ENCODE measurements around the gene ARF4.

The ARF4 gene

DNA sequence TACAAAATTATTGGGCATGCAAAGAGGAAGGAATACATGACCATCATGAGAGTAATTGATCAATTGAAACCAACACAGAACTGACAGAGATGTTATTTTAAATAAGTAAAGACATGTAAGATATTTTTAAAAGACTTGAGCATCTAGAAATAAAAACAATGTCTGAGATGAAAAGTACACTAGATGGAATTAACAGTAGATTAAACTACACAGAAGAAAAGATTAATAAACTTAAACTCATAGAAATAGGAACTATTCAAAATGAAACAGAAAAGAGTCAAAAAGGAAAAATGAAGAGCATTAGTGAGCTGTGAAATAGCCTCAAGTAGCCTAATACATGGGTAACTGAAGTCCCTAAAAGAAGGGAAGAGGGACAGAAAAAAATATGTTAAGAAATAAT, 8.5 kb upstream of the ARF4 start:
- H3K36me3 ChIP-seq (ENCODE audit: control insufficient read depth, insufficient read depth, low read length), result no peaks in the 10 kb centered on the region
- H3K4me3 ChIP-seq (ENCODE audit: low read depth, low read length), result no peak overlapping the region
- no peaks in the 10 kb centered on the region for H3K4me1 ChIP-seq
- no peaks in the 10 kb centered on the region for H3K9me3 ChIP-seq (ENCODE audit: control insufficient read depth, low read length)
- H3K4me2 ChIP-seq (ENCODE audit: low read length), result no peak overlapping the region
- TF ChIP-seq, protein P1, sequence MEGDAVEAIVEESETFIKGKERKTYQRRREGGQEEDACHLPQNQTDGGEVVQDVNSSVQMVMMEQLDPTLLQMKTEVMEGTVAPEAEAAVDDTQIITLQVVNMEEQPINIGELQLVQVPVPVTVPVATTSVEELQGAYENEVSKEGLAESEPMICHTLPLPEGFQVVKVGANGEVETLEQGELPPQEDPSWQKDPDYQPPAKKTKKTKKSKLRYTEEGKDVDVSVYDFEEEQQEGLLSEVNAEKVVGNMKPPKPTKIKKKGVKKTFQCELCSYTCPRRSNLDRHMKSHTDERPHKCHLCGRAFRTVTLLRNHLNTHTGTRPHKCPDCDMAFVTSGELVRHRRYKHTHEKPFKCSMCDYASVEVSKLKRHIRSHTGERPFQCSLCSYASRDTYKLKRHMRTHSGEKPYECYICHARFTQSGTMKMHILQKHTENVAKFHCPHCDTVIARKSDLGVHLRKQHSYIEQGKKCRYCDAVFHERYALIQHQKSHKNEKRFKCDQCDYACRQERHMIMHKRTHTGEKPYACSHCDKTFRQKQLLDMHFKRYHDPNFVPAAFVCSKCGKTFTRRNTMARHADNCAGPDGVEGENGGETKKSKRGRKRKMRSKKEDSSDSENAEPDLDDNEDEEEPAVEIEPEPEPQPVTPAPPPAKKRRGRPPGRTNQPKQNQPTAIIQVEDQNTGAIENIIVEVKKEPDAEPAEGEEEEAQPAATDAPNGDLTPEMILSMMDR (IDR thresholded peaks at IDR 0.05), result no peak
- no peak overlapping the region for H2AFZ ChIP-seq
- H3K9ac ChIP-seq, result no peak overlapping the region
- H3K27ac ChIP-seq, result no peak overlapping the region
- peaks cover 3% of the 10 kb centered on the region for H3K79me2 ChIP-seq
- H3K27me3 ChIP-seq (ENCODE audit: control insufficient read depth, insufficient read depth, low read length), result no peaks in the 10 kb centered on the region

DNA sequence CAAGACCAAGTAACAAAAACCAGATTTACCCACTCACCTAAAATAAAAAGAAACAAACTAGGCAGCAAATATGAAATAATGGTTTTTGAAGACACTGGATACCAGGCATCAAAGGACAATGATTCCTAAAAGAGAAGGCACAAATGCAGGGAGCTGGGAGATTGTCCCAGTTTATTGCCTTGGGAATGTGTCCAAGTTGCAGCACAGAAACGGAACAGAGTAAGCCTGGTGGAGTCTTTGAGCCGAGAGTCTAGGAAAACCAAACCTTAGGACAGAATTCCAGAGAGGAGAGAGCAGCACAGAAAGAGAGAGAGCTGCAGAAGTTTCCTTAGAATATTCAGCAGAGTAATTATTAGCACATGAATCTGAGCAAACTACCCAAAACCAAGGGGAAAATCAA, 7.8 kb upstream of the ARF4 start:
- no peak overlapping the region for H3K4me2 ChIP-seq (ENCODE audit: low read length)
- peaks cover 6% of the 10 kb centered on the region for H3K79me2 ChIP-seq
- H3K9ac ChIP-seq, result no peak overlapping the region
- no peaks in the 10 kb centered on the region for H3K4me1 ChIP-seq
- no peak overlapping the region for H2AFZ ChIP-seq
- H3K27ac ChIP-seq, result no peak overlapping the region
- H3K4me3 ChIP-seq (ENCODE audit: low read depth, low read length), result no peak overlapping the region
- no peaks in the 10 kb centered on the region for H3K27me3 ChIP-seq (ENCODE audit: control insufficient read depth, insufficient read depth, low read length)
- no peaks in the 10 kb centered on the region for H3K9me3 ChIP-seq (ENCODE audit: control insufficient read depth, low read length)
- H3K36me3 ChIP-seq (ENCODE audit: control insufficient read depth, insufficient read depth, low read length), result no peaks in the 10 kb centered on the region
- TF ChIP-seq, protein P1 (IDR thresholded peaks at IDR 0.05), result no peak

DNA sequence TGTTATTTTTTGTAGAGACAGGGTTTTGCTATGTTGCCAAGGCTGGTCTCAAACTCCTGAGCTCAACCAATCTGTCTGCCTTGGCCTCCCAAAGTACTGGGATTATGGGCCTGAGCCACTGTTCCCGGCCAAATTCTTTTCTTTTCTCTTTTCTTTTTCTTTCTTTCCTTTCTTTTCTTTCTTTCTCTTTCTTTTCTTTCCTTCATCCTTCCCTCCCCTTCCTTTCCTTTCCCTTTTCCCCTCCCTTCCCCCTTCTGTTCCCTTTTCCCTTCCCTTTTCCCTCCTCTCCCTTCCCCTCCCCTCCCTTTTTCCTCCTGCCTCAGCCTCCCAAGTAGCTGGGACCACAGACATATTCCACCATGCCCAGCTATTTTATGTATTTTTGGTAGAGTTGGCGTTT, 3.1 kb upstream of the ARF4 start:
- Histone ChIP-seq H3K27me3 (ENCODE audit: control insufficient read depth, insufficient read depth, low read length) (no peaks in the 10 kb centered on the region), H2AFZ (no peak overlapping the region), H3K4me2 (ENCODE audit: low read length) (no peak overlapping the region), H3K79me2 (peaks cover 10% of the 10 kb centered on the region), H3K36me3 (ENCODE audit: control insufficient read depth, insufficient read depth, low read length) (no peaks in the 10 kb centered on the region), H3K9me3 (ENCODE audit: control insufficient read depth, low read length) (no peaks in the 10 kb centered on the region), H3K4me3 (ENCODE audit: low read depth, low read length) (no peak overlapping the region), H3K27ac (no peak overlapping the region), H3K4me1 (peaks cover 10% of the 10 kb centered on the region), H3K9ac (no peak overlapping the region)
- TF ChIP-seq, protein P1 (IDR thresholded peaks at IDR 0.05), result no peak

DNA sequence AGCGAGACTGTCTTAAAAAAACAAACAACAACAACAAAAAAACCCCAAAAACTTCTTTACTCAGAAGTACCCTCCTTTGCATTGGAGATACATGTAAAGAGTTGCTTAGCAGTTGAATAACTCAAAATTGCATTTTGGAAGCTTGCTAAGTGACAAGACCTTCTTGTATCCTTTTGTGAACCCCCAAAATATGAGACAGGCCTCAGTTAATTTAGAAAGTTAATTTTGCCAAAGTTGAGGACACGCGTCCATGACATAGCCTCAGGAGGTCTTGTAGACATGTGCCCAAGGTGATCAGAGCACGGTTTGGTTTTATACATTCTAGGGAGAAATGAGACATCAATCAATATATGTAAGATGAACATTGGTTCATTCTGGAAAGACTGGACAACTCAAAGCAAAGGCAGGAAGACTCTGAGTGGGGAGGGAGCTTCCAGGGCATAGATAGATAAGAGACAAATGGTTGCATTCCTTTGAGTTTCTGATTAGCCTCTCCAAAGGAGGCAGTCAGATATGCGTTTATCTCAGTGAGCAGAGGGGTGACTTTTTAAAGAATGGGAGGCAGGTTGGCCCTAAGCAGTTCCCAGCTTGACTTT, 1.7 kb upstream of the ARF4 start:
- peak overlapping the region; percentile 94 for H3K27ac ChIP-seq
- no peak overlapping the region for H3K9ac ChIP-seq
- H2AFZ ChIP-seq, result peak overlapping the region; percentile 84
- peaks cover 21% of the 10 kb centered on the region for H3K79me2 ChIP-seq
- H3K9me3 ChIP-seq (ENCODE audit: control insufficient read depth, low read length), result no peaks in the 10 kb centered on the region
- H3K4me1 ChIP-seq, result peaks cover 14% of the 10 kb centered on the region
- peak overlapping the region; percentile 93 for H3K4me3 ChIP-seq (ENCODE audit: low read depth, low read length)
- TF ChIP-seq, protein P1 (IDR thresholded peaks at IDR 0.05), result no peak
- H3K27me3 ChIP-seq (ENCODE audit: control insufficient read depth, insufficient read depth, low read length), result no peaks in the 10 kb centered on the region
- no peaks in the 10 kb centered on the region for H3K36me3 ChIP-seq (ENCODE audit: control insufficient read depth, insufficient read depth, low read length)
- peak overlapping the region; percentile 72 for H3K4me2 ChIP-seq (ENCODE audit: low read length)

DNA sequence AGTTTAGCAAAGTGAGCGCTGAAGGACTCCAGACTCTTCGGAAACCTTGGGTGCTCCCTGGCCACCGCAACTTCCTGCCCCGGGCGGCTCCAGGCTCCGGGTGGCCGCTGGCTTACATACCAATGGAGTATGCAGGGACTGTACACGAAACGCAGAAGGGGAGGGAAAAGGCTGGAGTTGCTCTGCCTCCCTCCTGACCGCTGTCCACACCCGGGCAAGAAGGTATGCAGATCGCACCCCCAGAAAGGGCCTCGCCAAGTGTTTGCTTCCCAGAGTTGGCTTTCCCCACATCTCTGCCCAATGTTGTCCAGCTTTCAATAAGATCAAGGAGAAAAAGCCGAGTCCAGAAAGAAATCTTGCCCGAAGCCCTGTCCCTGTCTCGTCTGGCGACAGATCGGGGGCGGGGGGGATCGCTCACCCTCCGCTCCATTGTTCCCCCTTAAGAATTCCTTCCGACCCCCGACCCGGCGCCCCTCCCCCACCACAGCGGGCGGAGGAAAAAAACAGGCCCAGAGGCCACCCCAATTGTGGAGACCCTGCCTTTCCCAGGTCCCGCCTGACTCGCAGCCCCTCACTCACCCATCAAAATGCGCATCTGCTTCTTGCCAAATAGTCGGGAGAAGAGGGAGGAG, 533 bp downstream of the ARF4 start:
- peak overlapping the region; percentile 65 for H2AFZ ChIP-seq
- H3K4me2 ChIP-seq (ENCODE audit: low read length), result peak overlapping the region; percentile 81
- H3K4me3 ChIP-seq (ENCODE audit: low read depth, low read length), result peak overlapping the region; percentile 93
- H3K4me1 ChIP-seq, result peaks cover 17% of the 10 kb centered on the region
- no peaks in the 10 kb centered on the region for H3K27me3 ChIP-seq (ENCODE audit: control insufficient read depth, insufficient read depth, low read length)
- TF ChIP-seq, protein P1 (IDR thresholded peaks at IDR 0.05), result no peak
- no peaks in the 10 kb centered on the region for H3K9me3 ChIP-seq (ENCODE audit: control insufficient read depth, low read length)
- peak overlapping the region; percentile 61 for H3K9ac ChIP-seq
- H3K36me3 ChIP-seq (ENCODE audit: control insufficient read depth, insufficient read depth, low read length), result no peaks in the 10 kb centered on the region
- peak overlapping the region; percentile 94 for H3K27ac ChIP-seq
- H3K79me2 ChIP-seq, result peaks cover 35% of the 10 kb centered on the region
